K562 (cell line): Measurements from ENCODE around the gene SPAG9. TPM values are rescaled to one million over a fixed set of nuclear protein-coding genes. Genes with fewer than 3 reads are reported as not detected.

ENCODE experiments used
- EGR1 ChIP-seq: fragments of 450-650 bp; conservative IDR thresholded peaks from 2 replicates; pipeline ENCODE4 v1.6.1; 2017; ENCODE audit warnings: mild to moderate bottlenecking
- JUN ChIP-seq, 2 experiments: sonication (generic) in 1 of 2; formaldehyde crosslinking in 1 of 2; IDR thresholded peaks; 2 replicates each; pipeline versions ENCODE4 v1.6.1 to v1.8.0; 2012 to 2022; ENCODE audit warnings: borderline replicate concordance in 2 of 2, mild to moderate bottlenecking in 2 of 2, improper control_type of control experiment in 1 of 2, low read depth in 1 of 2, low read length in 1 of 2, missing genetic modification reagents in 1 of 2
- LEF1 ChIP-seq: fragments of 450-650 bp; IDR thresholded peaks from 2 replicates; pipeline ENCODE4 v1.6.1; 2016; ENCODE audit warnings: mild to moderate bottlenecking
- MXI1 ChIP-seq: IDR thresholded peaks from 2 replicates; pipeline ENCODE4 v1.6.1; 2011; ENCODE audit warnings: low read depth, mild to moderate bottlenecking, improper control_type of control experiment, low read length
- PCBP1 ChIP-seq: fragments of 200-400 bp; formaldehyde crosslinking; IDR thresholded peaks from 2 replicates; pipeline ENCODE4 v1.6.1; 2018; ENCODE audit warnings: mild to moderate bottlenecking, low read depth, low read length; ENCODE audit not compliant: poor library complexity, severe bottlenecking
- RCOR1 ChIP-seq, 2 experiments: IDR thresholded peaks; 2 replicates each; pipeline ENCODE4 v1.6.1; 2012; ENCODE audit warnings: low read depth in 2 of 2, low read length in 2 of 2, borderline replicate concordance in 1 of 2, improper control_type of control experiment in 1 of 2
- SRSF7 ChIP-seq: fragments of 200-400 bp; formaldehyde crosslinking; optimal IDR thresholded peaks from 2 replicates; pipeline ENCODE3; 2017; ENCODE audit warnings: mild to moderate bottlenecking, low read depth, low read length
- ZNF253 ChIP-seq: fragments of 250-450 bp; sonication (Bioruptor Pico); conservative IDR thresholded peaks from 2 replicates; pipeline ENCODE4 v1.6.1; 2021; ENCODE audit warnings: mild to moderate bottlenecking
- polyA plus RNA-seq, 8 experiments: library from polyadenylated mRNA; depleted of rRNA in 4 of 8; stranded (reverse) in 5 of 8; unstranded in 3 of 8; fragments of >200 nt; fragmentation: Nextera tagmentation in 2 of 8; fragmentation: Illumina TruSeq in 1 of 8; extraction: Ambion mirVana in 2 of 8; extraction: Trizol in 1 of 8; gene quantifications; 2 replicates each; pipeline versions ENCODE4 v1.2.1 to v1.2.3, GENCODE V29; 2011 to 2014; ENCODE audit warnings: inconsistent platforms in 1 of 8, missing spikeins in 1 of 8
- total RNA-seq, 7 experiments: library from RNA; depleted of rRNA in 6 of 7; stranded (reverse); fragments of >200 nt in 6 of 7; fragmentation: Illumina TruSeq in 2 of 7; extraction: Trizol in 2 of 7; gene quantifications; 2 replicates each; pipeline versions ENCODE4 v1.2.1 to v1.2.3, GENCODE V29; 2011 to 2021; ENCODE audit warnings: low replicate concordance in 1 of 7
- TF ChIP-seq, protein P1 (sequence below): fragments of 450-650 bp; formaldehyde crosslinking; IDR thresholded peaks from 2 replicates; pipeline ENCODE4 v1.4.0; 2022; ENCODE audit warnings: missing genetic modification characterization
- TF ChIP-seq, protein P2 (sequence below): fragments of 250-450 bp; sonication (Bioruptor Pico); IDR thresholded peaks from 2 replicates; pipeline ENCODE4 v1.5.0; 2020; ENCODE audit warnings: mild to moderate bottlenecking
- TF ChIP-seq, protein P3 (sequence below): fragments of 200-800 bp; sonication (Bioruptor generic); IDR thresholded peaks from 2 replicates; pipeline ENCODE4 v1.6.1; 2017; ENCODE audit warnings: missing genetic modification characterization, missing compliant biosample characterization
- TF ChIP-seq, protein P4 (sequence below): fragments of 250-450 bp; sonication (Bioruptor Pico); IDR thresholded peaks from 2 replicates; pipeline ENCODE4 v1.4.0; 2020

Gene SPAG9
- total and polyA plus RNA-seq, 9 of the 15 experiments (the other 6 are each of a cell fraction or from before 2014, with no cell fraction given), result 12.2 to 99.2 (median 58.2) TPM

DNA sequence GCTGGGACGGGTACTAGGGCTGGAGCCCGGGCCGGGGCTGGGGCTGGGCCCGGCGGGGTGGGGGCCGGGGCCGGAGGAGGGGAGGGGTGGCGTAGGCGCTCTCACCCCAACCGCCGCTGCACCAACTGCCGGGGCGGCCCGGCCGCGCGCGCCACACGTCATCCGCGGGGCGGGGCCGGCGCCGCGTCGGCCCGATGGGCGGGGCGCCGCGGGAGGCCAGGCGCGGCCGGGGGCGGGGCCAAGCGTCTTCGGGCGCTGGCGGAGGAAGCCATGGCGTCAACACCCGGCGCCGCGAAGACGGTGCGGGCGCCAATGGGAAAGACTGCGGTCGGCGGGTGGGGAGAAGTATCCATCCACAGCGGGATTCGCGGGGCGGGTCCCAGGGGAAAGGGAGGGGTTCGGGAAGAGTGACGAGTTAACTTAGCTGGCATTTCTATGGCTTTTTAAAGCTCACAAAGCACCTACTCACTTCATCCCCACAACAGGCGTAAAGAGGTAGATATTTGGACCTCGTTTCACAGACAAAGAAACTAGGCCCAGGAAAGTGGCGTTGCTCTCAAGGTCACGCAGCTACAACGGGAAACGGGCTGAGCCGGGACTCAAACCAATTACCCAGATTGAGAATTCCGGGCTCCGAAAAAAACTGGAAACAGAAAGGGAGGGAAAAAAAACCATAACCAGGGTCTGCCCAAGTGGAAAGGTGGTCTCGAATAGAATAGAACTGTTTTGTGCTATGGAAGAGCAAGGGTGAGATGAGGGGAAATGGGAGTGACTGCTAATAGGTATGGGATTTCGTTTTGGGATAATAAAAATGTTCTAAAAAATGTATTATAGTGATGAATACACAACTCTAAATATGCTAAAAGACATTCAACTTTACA lies at the start of gene SPAG9 (continued):
- TF ChIP-seq, protein P1, sequence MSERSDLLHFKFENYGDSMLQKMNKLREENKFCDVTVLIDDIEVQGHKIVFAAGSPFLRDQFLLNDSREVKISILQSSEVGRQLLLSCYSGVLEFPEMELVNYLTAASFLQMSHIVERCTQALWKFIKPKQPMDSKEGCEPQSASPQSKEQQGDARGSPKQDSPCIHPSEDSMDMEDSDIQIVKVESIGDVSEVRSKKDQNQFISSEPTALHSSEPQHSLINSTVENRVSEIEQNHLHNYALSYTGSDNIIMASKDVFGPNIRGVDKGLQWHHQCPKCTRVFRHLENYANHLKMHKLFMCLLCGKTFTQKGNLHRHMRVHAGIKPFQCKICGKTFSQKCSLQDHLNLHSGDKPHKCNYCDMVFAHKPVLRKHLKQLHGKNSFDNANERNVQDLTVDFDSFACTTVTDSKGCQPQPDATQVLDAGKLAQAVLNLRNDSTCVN (CRISPR knock-in tag), result no peak
- 0 out of 2 replicates have a peak, but pooled peaks have one; percentile 9 for TF ChIP-seq MXI1
- no peak for TF ChIP-seq PCBP1
- peak; percentile 22; the same call in 1 of the 2 replicates for TF ChIP-seq EGR1
- TF ChIP-seq SRSF7, result no peak
- TF ChIP-seq JUN (IDR thresholded peaks at IDR 0.05; ENCODE audit: borderline replicate concordance, low read depth, low read length), result no peak
- TF ChIP-seq JUN (CRISPR knock-in tag; IDR thresholded peaks at IDR 0.05; ENCODE audit: borderline replicate concordance), result no peak
- no peak for TF ChIP-seq RCOR1 (IDR thresholded peaks at IDR 0.05; ENCODE audit: borderline replicate concordance in 1 of 2, low read depth in 2 of 2, low read length in 2 of 2)
- TF ChIP-seq ZNF253 (CRISPR knock-in tag), result no peak
- TF ChIP-seq LEF1, result no peak
- TF ChIP-seq, protein P2, sequence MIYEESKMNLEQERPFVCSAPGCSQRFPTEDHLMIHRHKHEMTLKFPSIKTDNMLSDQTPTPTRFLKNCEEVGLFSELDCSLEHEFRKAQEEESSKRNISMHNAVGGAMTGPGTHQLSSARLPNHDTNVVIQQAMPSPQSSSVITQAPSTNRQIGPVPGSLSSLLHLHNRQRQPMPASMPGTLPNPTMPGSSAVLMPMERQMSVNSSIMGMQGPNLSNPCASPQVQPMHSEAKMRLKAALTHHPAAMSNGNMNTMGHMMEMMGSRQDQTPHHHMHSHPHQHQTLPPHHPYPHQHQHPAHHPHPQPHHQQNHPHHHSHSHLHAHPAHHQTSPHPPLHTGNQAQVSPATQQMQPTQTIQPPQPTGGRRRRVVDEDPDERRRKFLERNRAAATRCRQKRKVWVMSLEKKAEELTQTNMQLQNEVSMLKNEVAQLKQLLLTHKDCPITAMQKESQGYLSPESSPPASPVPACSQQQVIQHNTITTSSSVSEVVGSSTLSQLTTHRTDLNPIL (CRISPR knock-in tag), result peak; percentile 22; the same call in 1 of the 2 replicates
- TF ChIP-seq, protein P3, sequence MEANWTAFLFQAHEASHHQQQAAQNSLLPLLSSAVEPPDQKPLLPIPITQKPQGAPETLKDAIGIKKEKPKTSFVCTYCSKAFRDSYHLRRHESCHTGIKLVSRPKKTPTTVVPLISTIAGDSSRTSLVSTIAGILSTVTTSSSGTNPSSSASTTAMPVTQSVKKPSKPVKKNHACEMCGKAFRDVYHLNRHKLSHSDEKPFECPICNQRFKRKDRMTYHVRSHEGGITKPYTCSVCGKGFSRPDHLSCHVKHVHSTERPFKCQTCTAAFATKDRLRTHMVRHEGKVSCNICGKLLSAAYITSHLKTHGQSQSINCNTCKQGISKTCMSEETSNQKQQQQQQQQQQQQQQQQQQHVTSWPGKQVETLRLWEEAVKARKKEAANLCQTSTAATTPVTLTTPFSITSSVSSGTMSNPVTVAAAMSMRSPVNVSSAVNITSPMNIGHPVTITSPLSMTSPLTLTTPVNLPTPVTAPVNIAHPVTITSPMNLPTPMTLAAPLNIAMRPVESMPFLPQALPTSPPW, result peak; percentile 91
- TF ChIP-seq, protein P4, sequence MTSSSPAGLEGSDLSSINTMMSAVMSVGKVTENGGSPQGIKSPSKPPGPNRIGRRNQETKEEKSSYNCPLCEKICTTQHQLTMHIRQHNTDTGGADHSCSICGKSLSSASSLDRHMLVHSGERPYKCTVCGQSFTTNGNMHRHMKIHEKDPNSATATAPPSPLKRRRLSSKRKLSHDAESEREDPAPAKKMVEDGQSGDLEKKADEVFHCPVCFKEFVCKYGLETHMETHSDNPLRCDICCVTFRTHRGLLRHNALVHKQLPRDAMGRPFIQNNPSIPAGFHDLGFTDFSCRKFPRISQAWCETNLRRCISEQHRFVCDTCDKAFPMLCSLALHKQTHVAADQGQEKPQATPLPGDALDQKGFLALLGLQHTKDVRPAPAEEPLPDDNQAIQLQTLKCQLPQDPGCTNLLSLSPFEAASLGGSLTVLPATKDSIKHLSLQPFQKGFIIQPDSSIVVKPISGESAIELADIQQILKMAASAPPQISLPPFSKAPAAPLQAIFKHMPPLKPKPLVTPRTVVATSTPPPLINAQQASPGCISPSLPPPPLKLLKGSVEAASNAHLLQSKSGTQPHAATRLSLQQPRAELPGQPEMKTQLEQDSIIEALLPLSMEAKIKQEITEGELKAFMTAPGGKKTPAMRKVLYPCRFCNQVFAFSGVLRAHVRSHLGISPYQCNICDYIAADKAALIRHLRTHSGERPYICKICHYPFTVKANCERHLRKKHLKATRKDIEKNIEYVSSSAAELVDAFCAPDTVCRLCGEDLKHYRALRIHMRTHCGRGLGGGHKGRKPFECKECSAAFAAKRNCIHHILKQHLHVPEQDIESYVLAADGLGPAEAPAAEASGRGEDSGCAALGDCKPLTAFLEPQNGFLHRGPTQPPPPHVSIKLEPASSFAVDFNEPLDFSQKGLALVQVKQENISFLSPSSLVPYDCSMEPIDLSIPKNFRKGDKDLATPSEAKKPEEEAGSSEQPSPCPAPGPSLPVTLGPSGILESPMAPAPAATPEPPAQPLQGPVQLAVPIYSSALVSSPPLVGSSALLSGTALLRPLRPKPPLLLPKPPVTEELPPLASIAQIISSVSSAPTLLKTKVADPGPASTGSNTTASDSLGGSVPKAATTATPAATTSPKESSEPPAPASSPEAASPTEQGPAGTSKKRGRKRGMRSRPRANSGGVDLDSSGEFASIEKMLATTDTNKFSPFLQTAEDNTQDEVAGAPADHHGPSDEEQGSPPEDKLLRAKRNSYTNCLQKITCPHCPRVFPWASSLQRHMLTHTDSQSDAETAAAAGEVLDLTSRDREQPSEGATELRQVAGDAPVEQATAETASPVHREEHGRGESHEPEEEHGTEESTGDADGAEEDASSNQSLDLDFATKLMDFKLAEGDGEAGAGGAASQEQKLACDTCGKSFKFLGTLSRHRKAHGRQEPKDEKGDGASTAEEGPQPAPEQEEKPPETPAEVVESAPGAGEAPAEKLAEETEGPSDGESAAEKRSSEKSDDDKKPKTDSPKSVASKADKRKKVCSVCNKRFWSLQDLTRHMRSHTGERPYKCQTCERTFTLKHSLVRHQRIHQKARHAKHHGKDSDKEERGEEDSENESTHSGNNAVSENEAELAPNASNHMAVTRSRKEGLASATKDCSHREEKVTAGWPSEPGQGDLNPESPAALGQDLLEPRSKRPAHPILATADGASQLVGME (CRISPR knock-in tag), result no peak
